Measurements from ENCODE around the gene DNAH6. TPM values are rescaled to one million over a fixed set of nuclear protein-coding genes. Genes with fewer than 3 reads are reported as not detected.
"Not testable (repeated sequence)": the region's sequence is repeated elsewhere in the genome, so short reads cannot be mapped to it uniquely, and the experiment has no call there.

Gene DNAH6
- total RNA-seq, 1 donor from 2014 or later, result 0.05 TPM

- intact Hi-C loops (cut with DNase I), result loop anchor here (5.0 kb wide), 2 partner anchors 136 to 371 kb away; no protein-coding TSS in a partner anchor
- ATAC-seq, result no peak
- no peak for DNase-seq (ENCODE audit: missing footprints)
Observed at GRCh38 chr2:84496386-84496785, 19.9 kb upstream of the DNAH6 start.

GRCh38 chr2:84497285-84497684, 19.0 kb upstream of the DNAH6 start:
- DNase-seq (ENCODE audit: missing footprints) (no peak), ATAC-seq (no peak)
- intact Hi-C loops (cut with DNase I), result loop anchor here (5.0 kb wide), 2 partner anchors 135 to 370 kb away; no protein-coding TSS in a partner anchor

GRCh38 chr2:84498150-84498799, 18.0 kb upstream of the DNAH6 start:
- no peak for DNase-seq (ENCODE audit: missing footprints)
- no peak for ATAC-seq
- intact Hi-C loops (cut with DNase I), result loop anchor here (5.0 kb wide), 2 partner anchors 134 to 369 kb away; no protein-coding TSS in a partner anchor

- ATAC-seq; intact Hi-C loops (cut with DNase I); DNase-seq (ENCODE audit: missing footprints): not testable (repeated sequence)
Observed at GRCh38 chr2:84511024-84511423, 5.3 kb upstream of the DNAH6 start.

- ATAC-seq, result no peak
- DNase-seq (ENCODE audit: missing footprints), result no peak
- intact Hi-C loops (cut with DNase I), result no loop called here
Observed at GRCh38 chr2:84515788-84516187, 510 bp upstream of the DNAH6 start.

GRCh38 chr2:84519332-84519957, 3.1 kb downstream of the DNAH6 start:
- intact Hi-C loops (cut with DNase I), result no loop called here
- DNase-seq (ENCODE audit: missing footprints), result no peak
- ATAC-seq, result no peak

GRCh38 chr2:84526562-84526961, 10.3 kb downstream of the DNAH6 start:
- intact Hi-C loops (cut with DNase I), result no loop called here
- DNase-seq (ENCODE audit: missing footprints) (no peak), ATAC-seq (no peak)

GRCh38 chr2:84527137-84528129, 11.1 kb downstream of the DNAH6 start:
- intact Hi-C loops (cut with DNase I), result no loop called here
- DNase-seq (ENCODE audit: missing footprints) (no peak), ATAC-seq (no peak)

GRCh38 chr2:84532291-84532690, 16.0 kb downstream of the DNAH6 start:
- no peak for DNase-seq (ENCODE audit: missing footprints)
- intact Hi-C loops (cut with DNase I), result no loop called here
- ATAC-seq, result no peak

GRCh38 chr2:84534225-84534624, 17.9 kb downstream of the DNAH6 start:
- ATAC-seq (no peak), DNase-seq (ENCODE audit: missing footprints) (no peak)
- intact Hi-C loops (cut with DNase I), result no loop called here

GRCh38 chr2:84537251-84537650, 21.0 kb downstream of the DNAH6 start:
- intact Hi-C loops (cut with DNase I), result no loop called here
- ATAC-seq, result no peak

GRCh38 chr2:84539729-84540128, 23.4 kb downstream of the DNAH6 start:
- ATAC-seq, result no peak
- intact Hi-C loops (cut with DNase I), result no loop called here
- DNase-seq (ENCODE audit: missing footprints), result no peak

More at GRCh38 chr2:84537251-84537650, 21.0 kb downstream of the DNAH6 start:
- DNase-seq (ENCODE audit: missing footprints), result no peak

- no peak for ATAC-seq
- intact Hi-C loops (cut with DNase I), result no loop called here
Observed at GRCh38 chr2:84545005-84545404, 28.7 kb downstream of the DNAH6 start.

GRCh38 chr2:84546551-84546950, 30.3 kb downstream of the DNAH6 start:
- ATAC-seq, result no peak
- intact Hi-C loops (cut with DNase I), result no loop called here

More at GRCh38 chr2:84545005-84545404, 28.7 kb downstream of the DNAH6 start:
- DNase-seq (ENCODE audit: missing footprints), result no peak

GRCh38 chr2:84548303-84548702, 32.0 kb downstream of the DNAH6 start:
- ATAC-seq (no peak), DNase-seq (ENCODE audit: missing footprints) (no peak)
- intact Hi-C loops (cut with DNase I), result no loop called here

More at GRCh38 chr2:84546551-84546950, 30.3 kb downstream of the DNAH6 start:
- no peak for DNase-seq (ENCODE audit: missing footprints)

- intact Hi-C loops (cut with DNase I), result no loop called here
- DNase-seq (ENCODE audit: missing footprints), result no peak
- ATAC-seq, result no peak
Observed at GRCh38 chr2:84550916-84551315, 34.6 kb downstream of the DNAH6 start.

GRCh38 chr2:84551526-84551925, 35.2 kb downstream of the DNAH6 start:
- DNase-seq (ENCODE audit: missing footprints); intact Hi-C loops (cut with DNase I); ATAC-seq: not testable (repeated sequence)

GRCh38 chr2:84556190-84556589, 39.9 kb downstream of the DNAH6 start:
- no peak for DNase-seq (ENCODE audit: missing footprints)
- intact Hi-C loops (cut with DNase I), result no loop called here
- ATAC-seq, result no peak

- intact Hi-C loops (cut with DNase I), result no loop called here
- ATAC-seq, result no peak
- no peak for DNase-seq (ENCODE audit: missing footprints)
Observed at GRCh38 chr2:84559838-84560237, 43.5 kb downstream of the DNAH6 start.

All from Right ventricle myocardium inferior (tissue), 1 donor.